ENCODE data around the gene APBA1.

DNA sequence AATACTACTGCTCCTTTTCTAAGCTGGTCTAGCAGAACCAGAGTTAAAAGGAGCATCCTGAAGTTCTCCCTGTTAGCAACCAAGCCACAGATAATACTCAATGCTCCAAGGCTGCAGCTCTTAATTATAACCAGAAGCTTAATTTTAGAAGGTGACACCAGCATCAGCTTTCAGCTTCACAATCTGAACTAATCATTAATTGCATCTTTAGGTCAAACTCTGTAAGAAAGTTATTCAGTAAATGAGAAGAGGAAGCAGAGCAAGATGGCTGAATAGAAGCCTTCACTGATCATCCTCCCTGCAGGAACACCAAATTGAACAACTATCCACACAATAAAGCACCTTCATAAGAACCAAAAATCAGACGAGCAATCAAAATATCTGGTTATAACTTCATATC, 38.5 kb downstream of the APBA1 start:
- TF ChIP-seq POLR2AphosphoS5 (IDR thresholded peaks at IDR 0.05; ENCODE audit: low read depth, low read length) (no peak), FOSL2 (IDR thresholded peaks at IDR 0.05; ENCODE audit: borderline replicate concordance, low read depth) (no peak), EP300 (IDR thresholded peaks at IDR 0.05; ENCODE audit: borderline replicate concordance in 1 of 2, low read depth in 1 of 2, low read length in 1 of 2) (no peak), EZH2phosphoT487 (IDR thresholded peaks at IDR 0.05; ENCODE audit: borderline replicate concordance, low read depth) (no peak), TEAD4 (IDR thresholded peaks at IDR 0.05; ENCODE audit: borderline replicate concordance, insufficient read depth) (no peak), GABPA (IDR thresholded peaks at IDR 0.05; ENCODE audit: low read depth) (no peak)
- TF ChIP-seq, protein P1, sequence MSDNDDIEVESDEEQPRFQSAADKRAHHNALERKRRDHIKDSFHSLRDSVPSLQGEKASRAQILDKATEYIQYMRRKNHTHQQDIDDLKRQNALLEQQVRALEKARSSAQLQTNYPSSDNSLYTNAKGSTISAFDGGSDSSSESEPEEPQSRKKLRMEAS (IDR thresholded peaks at IDR 0.05; ENCODE audit: low read depth) = no peak
- TF ChIP-seq, protein P2, sequence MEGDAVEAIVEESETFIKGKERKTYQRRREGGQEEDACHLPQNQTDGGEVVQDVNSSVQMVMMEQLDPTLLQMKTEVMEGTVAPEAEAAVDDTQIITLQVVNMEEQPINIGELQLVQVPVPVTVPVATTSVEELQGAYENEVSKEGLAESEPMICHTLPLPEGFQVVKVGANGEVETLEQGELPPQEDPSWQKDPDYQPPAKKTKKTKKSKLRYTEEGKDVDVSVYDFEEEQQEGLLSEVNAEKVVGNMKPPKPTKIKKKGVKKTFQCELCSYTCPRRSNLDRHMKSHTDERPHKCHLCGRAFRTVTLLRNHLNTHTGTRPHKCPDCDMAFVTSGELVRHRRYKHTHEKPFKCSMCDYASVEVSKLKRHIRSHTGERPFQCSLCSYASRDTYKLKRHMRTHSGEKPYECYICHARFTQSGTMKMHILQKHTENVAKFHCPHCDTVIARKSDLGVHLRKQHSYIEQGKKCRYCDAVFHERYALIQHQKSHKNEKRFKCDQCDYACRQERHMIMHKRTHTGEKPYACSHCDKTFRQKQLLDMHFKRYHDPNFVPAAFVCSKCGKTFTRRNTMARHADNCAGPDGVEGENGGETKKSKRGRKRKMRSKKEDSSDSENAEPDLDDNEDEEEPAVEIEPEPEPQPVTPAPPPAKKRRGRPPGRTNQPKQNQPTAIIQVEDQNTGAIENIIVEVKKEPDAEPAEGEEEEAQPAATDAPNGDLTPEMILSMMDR (IDR thresholded peaks at IDR 0.05) = no peak
- TF ChIP-seq, protein P3, sequence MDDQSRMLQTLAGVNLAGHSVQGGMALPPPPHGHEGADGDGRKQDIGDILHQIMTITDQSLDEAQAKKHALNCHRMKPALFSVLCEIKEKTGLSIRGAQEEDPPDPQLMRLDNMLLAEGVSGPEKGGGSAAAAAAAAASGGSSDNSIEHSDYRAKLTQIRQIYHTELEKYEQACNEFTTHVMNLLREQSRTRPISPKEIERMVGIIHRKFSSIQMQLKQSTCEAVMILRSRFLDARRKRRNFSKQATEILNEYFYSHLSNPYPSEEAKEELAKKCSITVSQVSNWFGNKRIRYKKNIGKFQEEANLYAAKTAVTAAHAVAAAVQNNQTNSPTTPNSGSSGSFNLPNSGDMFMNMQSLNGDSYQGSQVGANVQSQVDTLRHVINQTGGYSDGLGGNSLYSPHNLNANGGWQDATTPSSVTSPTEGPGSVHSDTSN (IDR thresholded peaks at IDR 0.05) = no peak
- TF ChIP-seq, protein P4, sequence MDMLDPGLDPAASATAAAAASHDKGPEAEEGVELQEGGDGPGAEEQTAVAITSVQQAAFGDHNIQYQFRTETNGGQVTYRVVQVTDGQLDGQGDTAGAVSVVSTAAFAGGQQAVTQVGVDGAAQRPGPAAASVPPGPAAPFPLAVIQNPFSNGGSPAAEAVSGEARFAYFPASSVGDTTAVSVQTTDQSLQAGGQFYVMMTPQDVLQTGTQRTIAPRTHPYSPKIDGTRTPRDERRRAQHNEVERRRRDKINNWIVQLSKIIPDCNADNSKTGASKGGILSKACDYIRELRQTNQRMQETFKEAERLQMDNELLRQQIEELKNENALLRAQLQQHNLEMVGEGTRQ (IDR thresholded peaks at IDR 0.05; ENCODE audit: borderline replicate concordance, low read depth, low read length) = no peak
